Psoas muscle (tissue), 8 donors: Measurements from ENCODE around the gene CEP72. TPM values are rescaled to one million over a fixed set of nuclear protein-coding genes. Genes with fewer than 3 reads are reported as not detected.
"Not testable (repeated sequence)": the region's sequence is repeated elsewhere in the genome, so short reads cannot be mapped to it uniquely, and the experiment has no call there.

Experiments
- ATAC-seq, 4 donors: fragments of 200-7000 bp; cut with Tn5 transposase; one replicate each; pipeline ENCODE4 v1.9.1; 2020; ENCODE audit warnings: moderate library complexity in 3 of 4, mild to moderate bottlenecking in 2 of 4
- DNase-seq, 2 donors: peaks; one replicate each; pipeline ENCODE4 v3.0.0-alpha.2; 2020
- H3K27ac ChIP-seq: fragments of 200-600 bp; one replicate; pipeline ENCODE4 v1.8.0; 2022
- H3K27me3 ChIP-seq, 3 donors: fragments of 200-600 bp in 1 of 3; one replicate each; pipeline versions ENCODE4 v1.6.1 to v1.8.0; 2013 to 2022; ENCODE audit warnings: low read length in 2 of 3, mild to moderate bottlenecking in 2 of 3, moderate library complexity in 1 of 3; ENCODE audit not compliant: insufficient read depth in 3 of 3
- H3K36me3 ChIP-seq, 2 donors: fragments of 200-600 bp in 1 of 2; one replicate each; pipeline versions ENCODE4 v1.6.1 to v1.8.0; 2013 to 2022; ENCODE audit warnings: low read depth in 1 of 2, mild to moderate bottlenecking in 1 of 2, moderate library complexity in 1 of 2; ENCODE audit not compliant: insufficient read depth in 1 of 2
- H3K4me1 ChIP-seq: fragments of 200-600 bp; one replicate; pipeline ENCODE4 v1.8.0; 2022
- H3K4me3 ChIP-seq: fragments of 200-600 bp; one replicate; pipeline ENCODE4 v1.8.0; 2022; ENCODE audit warnings: mild to moderate bottlenecking
- H3K9me3 ChIP-seq: fragments of 200-600 bp; one replicate; pipeline ENCODE4 v1.8.0; 2022
- CTCF ChIP-seq: fragments of 200-600 bp; IDR thresholded peaks from one replicate; pipeline ENCODE4 v1.8.0; 2022; ENCODE audit warnings: antibody characterized with exemption
- WGBS, 3 donors: extraction: QIAGEN DNeasy Blood & Tissue Kit; methylation state at CpG; one replicate each; pipeline versions ENCODE4 v1.1.6 to v1.1.7; 2013; 5-methylcytosine and 5-hydroxymethylcytosine counted together
- intact Hi-C, 2 donors: fragments of 100-400 bp; cut with DNase I; formaldehyde crosslinking; loops; one replicate each; pipeline versions ENCODE4 v1.11.0 to v1.14.2; 2022
- polyA plus RNA-seq, 3 donors: library from polyadenylated mRNA; stranded (reverse); fragments of 200-250 nt; gene quantifications; one replicate each; pipeline ENCODE4 v1.2.3, GENCODE V29; 2013
- total RNA-seq, 4 donors: library from RNA; stranded (reverse); fragmentation: NEBNext Ultra II Directional in 2 of 4; extraction: Animal tissue kit (Norgen Biotek cat#: 25700) in 2 of 4; gene quantifications; one replicate each; pipeline versions ENCODE4 v1.2.1 to v1.2.4, GENCODE V29; 2021 to 2023
- donor health status: healthy with polysubstance abuse.
- donor health status: DM: no; HTN: no; CAD: no; lungs with moderate emphysema.
- donor health status: Bipolar disorder and iron deficiency.
- donor health status: healthy.
- donor health status: DM: yes; HTN: yes; CAD: no.
- donor health status: DM: no; HTN: no; CAD: no.
- donor health status: DM: no; HTN: no; CAD: no.
- donor health status: DM: yes; HTN: yes; CAD: no.

The CEP72 gene
- total and polyA plus RNA-seq, 7 donors = 0.43 to 2.4 (median 0.71) TPM

- H3K27me3 ChIP-seq, H3K9me3 ChIP-seq, intact Hi-C loops, H3K27ac ChIP-seq, H3K36me3 ChIP-seq, H3K4me3 ChIP-seq, H3K4me1 ChIP-seq: not testable (repeated sequence)
- ATAC-seq = peak; percentile 29 to 80 (median 65)
- 0% methylated on average over 9 of the region's 23 CpGs; no CpG with 5 or more reads in 2 of the 3 donors for WGBS, 3 donors
- peak in 1 of 2 donors; percentile 63 for DNase-seq
These were observed 78.9 kb downstream of the CEP72 start for GRCh38 chr5:691049-691448.

GRCh38 chr5:691817-692528 lies 79.8 kb downstream of the CEP72 start:
- H3K27me3 ChIP-seq = no peaks in the 10 kb centered on the region
- no peak overlapping the region for H3K27ac ChIP-seq
- H3K36me3 ChIP-seq = no peaks in the 10 kb centered on the region
- H3K4me1 ChIP-seq = no peaks in the 10 kb centered on the region
- intact Hi-C loops = no loop called here
- ATAC-seq = no peak
- 31 to 36% (median 36%) methylated on average over 2 of the region's 2 CpGs for WGBS, 3 donors
- peak overlapping the region; percentile 71 for H3K4me3 ChIP-seq
- no peak for TF ChIP-seq CTCF
- H3K9me3 ChIP-seq = no peaks in the 10 kb centered on the region
- peak in 1 of 2 donors; percentile 26 for DNase-seq

GRCh38 chr5:692529-693041 lies 80.4 kb downstream of the CEP72 start:
- Histone ChIP-seq H3K4me3 (peak overlapping the region; percentile 71), H3K27ac (peak overlapping the region; percentile 56)
- DNase-seq (peak in 1 of 2 donors; percentile 50), ATAC-seq (peak in 1 of 4 donors; percentile 8)
- intact Hi-C loops, H3K36me3 ChIP-seq, H3K27me3 ChIP-seq, H3K4me1 ChIP-seq, H3K9me3 ChIP-seq: not testable (repeated sequence)
- 0 to 1% (median 1%) methylated on average over 23 to 40 of the region's 41 CpGs for WGBS, 3 donors

GRCh38 chr5:693271-694041 lies 81.3 kb downstream of the CEP72 start, which contains the start of gene TPPP:
Gene TPPP, minus strand, starts transcription at chr5:693352. Its CDS starts 15,292 bp downstream, at chr5:678060.
- 0 to 1% (median 1%) methylated on average over 21 to 81 of the region's 109 CpGs for whole genome bisulfite sequencing, 3 donors
- H3K27ac ChIP-seq = peak within 1 kb of the TSS; percentile 74
- intact Hi-C loops = not testable (repeated sequence)

GRCh38 chr5:694042-694431 lies 81.9 kb downstream of the CEP72 start:
- peak overlapping the region; percentile 71 for H3K4me3 ChIP-seq

More at GRCh38 chr5:693271-694041, 81.3 kb downstream of the CEP72 start, which contains the start of gene TPPP:
- not testable (repeated sequence) for H3K4me1 ChIP-seq, H3K36me3 ChIP-seq, H3K27me3 ChIP-seq, H3K9me3 ChIP-seq
- DNase-seq (peak; percentile 93 to 99), ATAC-seq (peak; percentile 83 to 90 (median 90))
- peak within 1 kb of the TSS; percentile 71 for H3K4me3 ChIP-seq

GRCh38 chr5:695475-695874 lies 83.3 kb downstream of the CEP72 start:
- H3K27me3 ChIP-seq, intact Hi-C loops, H3K4me3 ChIP-seq, ATAC-seq, H3K4me1 ChIP-seq, H3K27ac ChIP-seq, DNase-seq, H3K9me3 ChIP-seq, H3K36me3 ChIP-seq: not testable (repeated sequence)
- 58 to 85% (median 64%) methylated on average over 6 to 8 of the region's 13 CpGs for WGBS, 3 donors

More at GRCh38 chr5:694042-694431, 81.9 kb downstream of the CEP72 start:
- peak in 2 of 4 donors; percentile 27 to 31 for ATAC-seq
- DNase-seq = peak in 1 of 2 donors; percentile 52
- H3K27me3 ChIP-seq, H3K36me3 ChIP-seq, intact Hi-C loops, H3K4me1 ChIP-seq, H3K9me3 ChIP-seq: not testable (repeated sequence)
- H3K27ac ChIP-seq = peak overlapping the region; percentile 74
- 1 to 3% (median 3%) methylated on average over 7 to 14 of the region's 22 CpGs for WGBS, 3 donors

GRCh38 chr5:696191-696590 lies 84.1 kb downstream of the CEP72 start:
- ATAC-seq, DNase-seq, H3K9me3 ChIP-seq, H3K27ac ChIP-seq, intact Hi-C loops, H3K4me1 ChIP-seq, H3K4me3 ChIP-seq, H3K27me3 ChIP-seq, H3K36me3 ChIP-seq: not testable (repeated sequence)
- 81 to 86% (median 85%) methylated on average over 2 to 8 of the region's 8 CpGs for WGBS, 3 donors

GRCh38 chr5:696753-697702 lies 84.9 kb downstream of the CEP72 start:
- H3K9me3 ChIP-seq, H3K27me3 ChIP-seq, H3K4me1 ChIP-seq, ATAC-seq, intact Hi-C loops, DNase-seq, H3K36me3 ChIP-seq, H3K27ac ChIP-seq, H3K4me3 ChIP-seq: not testable (repeated sequence)
- 68 to 79% (median 79%) methylated on average over 14 to 18 of the region's 21 CpGs for WGBS, 3 donors
